Subcutaneous abdominal adipose tissue (tissue), 5 donors: ENCODE data around the gene SLC25A46.

Source experiments
- H3K27ac ChIP-seq: one replicate; pipeline ENCODE4 v1.7.0; 2013; ENCODE audit warnings: low read depth, mild to moderate bottlenecking, inconsistent platforms, low read length, moderate library complexity
- H3K27me3 ChIP-seq, 5 donors: one replicate each; pipeline ENCODE4 v1.7.0; 2013; ENCODE audit warnings: low read length in 5 of 5, inconsistent platforms in 1 of 5; ENCODE audit not compliant: control insufficient read depth in 5 of 5, insufficient read depth in 4 of 5
- H3K36me3 ChIP-seq, 5 donors: one replicate each; pipeline ENCODE4 v1.7.0; 2013; ENCODE audit warnings: low read length in 5 of 5; ENCODE audit not compliant: control insufficient read depth in 5 of 5, insufficient read depth in 5 of 5
- H3K4me1 ChIP-seq, 5 donors: one replicate each; pipeline ENCODE4 v1.7.0; 2013; ENCODE audit warnings: low read length in 5 of 5, mild to moderate bottlenecking in 3 of 5, moderate library complexity in 1 of 5; ENCODE audit not compliant: control insufficient read depth in 5 of 5, insufficient read depth in 5 of 5
- H3K4me3 ChIP-seq, 5 donors: one replicate each; pipeline ENCODE4 v1.7.0; 2013; ENCODE audit warnings: low read length in 5 of 5, low read depth in 1 of 5
- H3K9ac ChIP-seq, 5 donors: one replicate each; pipeline ENCODE4 v1.7.0; 2013; ENCODE audit warnings: low read length in 5 of 5, mild to moderate bottlenecking in 4 of 5, moderate library complexity in 3 of 5
- H3K9me3 ChIP-seq, 5 donors: one replicate each; pipeline ENCODE4 v1.7.0; 2013; ENCODE audit warnings: low read length in 5 of 5; ENCODE audit not compliant: control insufficient read depth in 5 of 5
- donor health status: healthy.
- donor health status: healthy.
- donor health status: healthy.
- donor health status: healthy.
- donor health status: healthy.

The SLC25A46 gene

GRCh38 chr5:110790673-110791072 lies 51.9 kb downstream of the SLC25A46 start:
- Histone ChIP-seq H3K9me3 (no peaks in the 10 kb centered on the region), H3K27ac (no peak overlapping the region), H3K27me3 (no peaks in the 10 kb centered on the region), H3K4me1 (no peaks in the 10 kb centered on the region), H3K36me3 (no peaks in the 10 kb centered on the region), H3K9ac (no peak overlapping the region), H3K4me3 (no peak overlapping the region)

GRCh38 chr5:110802998-110803397 lies 64.2 kb downstream of the SLC25A46 start:
- Histone ChIP-seq H3K9ac (no peak overlapping the region), H3K4me3 (no peak overlapping the region), H3K9me3 (peaks cover 0 to 20% (median 2%) of the 10 kb centered on the region in 5 donors), H3K4me1 (peaks cover 0 to 5% (median 0%) of the 10 kb centered on the region in 5 donors), H3K27me3 (no peaks in the 10 kb centered on the region), H3K27ac (no peak overlapping the region), H3K36me3 (no peaks in the 10 kb centered on the region)

GRCh38 chr5:110803467-110804326 lies 64.9 kb downstream of the SLC25A46 start:
- Histone ChIP-seq H3K9me3 (peaks cover 0 to 20% (median 2%) of the 10 kb centered on the region in 5 donors), H3K27ac (no peak overlapping the region)

GRCh38 chr5:110807169-110807568 lies 68.4 kb downstream of the SLC25A46 start:
- Histone ChIP-seq H3K27ac (no peak overlapping the region), H3K9ac (no peak overlapping the region), H3K9me3 (peaks cover 0 to 22% (median 6%) of the 10 kb centered on the region in 5 donors), H3K27me3 (no peaks in the 10 kb centered on the region), H3K36me3 (no peaks in the 10 kb centered on the region), H3K4me1 (peaks cover 0 to 5% (median 0%) of the 10 kb centered on the region in 5 donors), H3K4me3 (no peak overlapping the region)

More at GRCh38 chr5:110803467-110804326, 64.9 kb downstream of the SLC25A46 start:
- Histone ChIP-seq H3K36me3 (no peaks in the 10 kb centered on the region), H3K27me3 (no peaks in the 10 kb centered on the region), H3K9ac (no peak overlapping the region), H3K4me1 (peaks cover 0 to 5% (median 0%) of the 10 kb centered on the region in 5 donors), H3K4me3 (no peak overlapping the region)

- Histone ChIP-seq H3K27ac (no peak overlapping the region), H3K9me3 (peaks cover 0 to 11% (median 9%) of the 10 kb centered on the region in 5 donors), H3K9ac (no peak overlapping the region), H3K4me1 (peaks cover 0 to 5% (median 0%) of the 10 kb centered on the region in 5 donors), H3K4me3 (no peak overlapping the region), H3K27me3 (no peaks in the 10 kb centered on the region), H3K36me3 (no peaks in the 10 kb centered on the region)
Observed at GRCh38 chr5:110809006-110809405, 70.2 kb downstream of the SLC25A46 start.
